ENCODE data around the gene AGPAT3.

DNA sequence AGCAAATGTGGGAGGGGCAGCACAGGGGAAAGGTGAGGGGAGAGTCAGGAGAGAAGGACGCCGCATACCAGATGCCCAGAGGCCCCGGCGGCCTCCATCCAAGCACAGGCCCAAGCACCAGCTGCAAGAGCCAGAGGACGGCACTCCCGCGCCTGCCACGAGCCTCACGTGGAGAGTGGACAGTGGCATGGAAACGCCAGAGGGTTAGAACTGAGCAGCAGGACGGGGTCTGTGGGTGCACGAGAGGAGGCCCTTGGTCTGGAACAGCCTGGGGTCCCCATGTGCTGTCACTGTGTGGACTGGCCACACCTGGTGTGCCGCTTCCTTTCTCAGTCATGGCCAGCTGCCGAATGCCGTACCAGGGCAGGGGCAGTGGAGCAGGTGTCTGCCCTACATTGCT, 68.7 kb downstream of the AGPAT3 start:
- TF ChIP-seq EZH2 (IDR thresholded peaks at IDR 0.05; ENCODE audit: borderline replicate concordance, low read depth, low read length, severe bottlenecking) (no peak), CTCF (IDR thresholded peaks at IDR 0.05; ENCODE audit: extremely low read depth in 1 of 2, insufficient read depth in 1 of 2, low read depth in 1 of 2, low read length in 2 of 2) (no peak), POLR2AphosphoS5 (IDR thresholded peaks at IDR 0.05; ENCODE audit: insufficient read depth, low read depth, low read length) (no peak), POLR2A (IDR thresholded peaks at IDR 0.05; ENCODE audit: low read depth, low read length) (no peak)
